Mesenchymal stem cell (in vitro differentiated cells and primary cell): ENCODE measurements around the gene AIDA.

Experiments used
- DNase-seq: peaks from one replicate; pipeline ENCODE4 v3.0.0-alpha.2; 2013
- H2AFZ ChIP-seq: one replicate; pipeline ENCODE4 v1.6.1; 2013; ENCODE audit warnings: low read depth, mild to moderate bottlenecking, control low read depth, inconsistent platforms, low read length, moderate library complexity
- H2AK5ac ChIP-seq: 2 replicates; pipeline ENCODE4 v1.6.1; 2013; ENCODE audit warnings: low read length, moderate library complexity, mild to moderate bottlenecking, inconsistent platforms; ENCODE audit not compliant: severe bottlenecking
- H2BK120ac ChIP-seq: one replicate; pipeline ENCODE4 v1.6.1; 2013; ENCODE audit warnings: low read depth, mild to moderate bottlenecking, inconsistent platforms, low read length, moderate library complexity
- H2BK12ac ChIP-seq, 2 experiments: one replicate each; pipeline ENCODE4 v1.6.1; 2013; ENCODE audit warnings: inconsistent platforms in 2 of 2, low read length in 2 of 2, mild to moderate bottlenecking in 2 of 2, moderate library complexity in 2 of 2, control low read depth in 1 of 2
- H2BK15ac ChIP-seq: one replicate; pipeline ENCODE4 v1.6.1; 2013; ENCODE audit warnings: mild to moderate bottlenecking, low read depth, inconsistent platforms; ENCODE audit not compliant: poor library complexity, severe bottlenecking
- H2BK5ac ChIP-seq: 2 replicates; pipeline ENCODE4 v1.6.1; 2013; ENCODE audit warnings: low read depth, mild to moderate bottlenecking, low read length, control low read depth, inconsistent platforms; ENCODE audit not compliant: poor library complexity, severe bottlenecking
- H3K14ac ChIP-seq, 2 experiments: one replicate each; pipeline ENCODE4 v1.6.1; 2013; ENCODE audit warnings: inconsistent platforms in 2 of 2, low read length in 2 of 2, control low read depth in 1 of 2, mild to moderate bottlenecking in 1 of 2, moderate library complexity in 1 of 2
- H3K18ac ChIP-seq, 2 experiments: one replicate each; pipeline ENCODE4 v1.6.1; 2013; ENCODE audit warnings: inconsistent platforms in 2 of 2, low read length in 2 of 2, control low read depth in 1 of 2, low read depth in 1 of 2, mild to moderate bottlenecking in 1 of 2
- H3K23ac ChIP-seq, 2 experiments: one replicate each; pipeline ENCODE4 v1.6.1; 2013; ENCODE audit warnings: inconsistent platforms in 2 of 2, low read length in 2 of 2, mild to moderate bottlenecking in 2 of 2, moderate library complexity in 2 of 2, control low read depth in 1 of 2
- H3K27ac ChIP-seq: 2 replicates; pipeline ENCODE4 v1.5.1; 2013; ENCODE audit warnings: mild to moderate bottlenecking, moderate library complexity, low read length, control low read depth, inconsistent platforms; ENCODE audit not compliant: poor library complexity, severe bottlenecking
- H3K27me3 ChIP-seq, 2 experiments: 2 replicates each; pipeline versions ENCODE4 v1.6.1 to v1.7.0; 2013; ENCODE audit warnings: low read length in 2 of 2, mild to moderate bottlenecking in 2 of 2, moderate library complexity in 2 of 2, control low read depth in 1 of 2, inconsistent platforms in 1 of 2; ENCODE audit not compliant: control insufficient read depth in 1 of 2, insufficient read depth in 1 of 2
- H3K36me3 ChIP-seq, 2 experiments: 2 replicates each; pipeline versions ENCODE4 v1.6.1 to v1.7.0; 2013; ENCODE audit warnings: low read length in 2 of 2, control low read depth in 1 of 2, inconsistent platforms in 1 of 2, low read depth in 1 of 2, mild to moderate bottlenecking in 1 of 2; ENCODE audit not compliant: insufficient read depth in 2 of 2, control insufficient read depth in 1 of 2
- H3K4ac ChIP-seq, 2 experiments: one replicate each; pipeline ENCODE4 v1.6.1; 2013; ENCODE audit warnings: inconsistent platforms in 2 of 2, low read length in 2 of 2, mild to moderate bottlenecking in 2 of 2, moderate library complexity in 2 of 2, control low read depth in 1 of 2, low read depth in 1 of 2
- H3K4me1 ChIP-seq: 2 replicates; pipeline ENCODE4 v1.6.1; 2013; ENCODE audit warnings: low read depth, low read length, control low read depth; ENCODE audit not compliant: control insufficient read depth, insufficient read depth
- H3K4me2 ChIP-seq: 2 replicates; pipeline ENCODE4 v1.6.1; 2013; ENCODE audit warnings: low read length, mild to moderate bottlenecking, inconsistent platforms; ENCODE audit not compliant: poor library complexity, severe bottlenecking
- H3K4me3 ChIP-seq, 2 experiments: 2 replicates each; pipeline versions ENCODE4 v1.5.1 to v1.7.0; 2013; ENCODE audit warnings: low read length in 2 of 2, mild to moderate bottlenecking in 2 of 2, control low read depth in 1 of 2, low read depth in 1 of 2; ENCODE audit not compliant: insufficient read depth in 1 of 2
- H3K79me1 ChIP-seq: replicated peaks from 2 replicates; pipeline ENCODE4 v1.6.1; 2013; ENCODE audit warnings: mild to moderate bottlenecking, control low read depth, low read length, inconsistent platforms; ENCODE audit not compliant: poor library complexity, severe bottlenecking
- H3K9ac ChIP-seq: 2 replicates; pipeline ENCODE4 v1.7.0; 2013; ENCODE audit warnings: mild to moderate bottlenecking, low read length, moderate library complexity
- H3K9me3 ChIP-seq: 2 replicates; pipeline ENCODE4 v1.7.0; 2013; ENCODE audit warnings: mild to moderate bottlenecking, low read length; ENCODE audit not compliant: control insufficient read depth
- H4K8ac ChIP-seq: one replicate; pipeline ENCODE4 v1.6.1; 2013; ENCODE audit warnings: inconsistent platforms, mild to moderate bottlenecking, low read length, moderate library complexity
- H4K91ac ChIP-seq: one replicate; pipeline ENCODE4 v1.6.1; 2013; ENCODE audit warnings: mild to moderate bottlenecking, low read length, inconsistent platforms
- WGBS: methylation state at CpG from one replicate; pipeline ENCODE4 v1.1.7; 2013; ENCODE audit warnings: mixed read lengths; 5-methylcytosine and 5-hydroxymethylcytosine counted together

AIDA gene

DNA sequence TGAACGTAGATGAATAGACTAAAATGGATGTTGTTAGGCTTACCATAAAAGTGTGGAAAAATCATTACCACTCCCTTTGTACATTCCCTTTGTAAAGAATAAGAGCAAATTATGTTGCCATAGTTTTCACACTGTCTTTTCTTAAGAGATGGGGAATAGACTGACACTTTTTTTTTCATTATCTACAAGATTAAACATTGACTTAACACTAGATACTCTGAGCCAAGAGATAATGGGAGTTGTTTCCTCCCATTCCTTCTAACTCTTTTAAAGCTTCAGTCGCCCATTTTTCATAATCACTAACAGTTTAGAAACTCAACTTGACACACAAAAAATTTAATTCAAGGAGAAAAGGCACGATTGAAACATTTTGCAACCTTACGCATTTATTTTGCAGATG lies 10.1 kb downstream of the AIDA start:
- Histone ChIP-seq H3K79me1 (peaks cover 12% of the 10 kb centered on the region), H2BK15ac (no peak overlapping the region), H2BK12ac (no peak overlapping the region), H3K27me3 (no peaks in the 10 kb centered on the region), H3K4me1 (no peaks in the 10 kb centered on the region), H3K14ac (no peak overlapping the region), H3K4ac (no peak overlapping the region), H4K91ac (no peak overlapping the region), H3K23ac (no peak overlapping the region), H3K4me3 (no peak overlapping the region), H3K36me3 (peaks cover 9 to 53% of the 10 kb centered on the region in 2 experiments), H3K9ac (no peak overlapping the region), H2BK120ac (no peak overlapping the region), H3K9me3 (peaks cover 4% of the 10 kb centered on the region), H3K4me2 (no peak overlapping the region), H2BK5ac (no peak overlapping the region), H3K27ac (no peak overlapping the region), H2AFZ (no peak overlapping the region), H2AK5ac (no peak overlapping the region), H3K18ac (no peak overlapping the region), H4K8ac (no peak overlapping the region)
- DNase-seq, result no peak
- whole genome bisulfite sequencing, result 100% methylated on average over 3 of the region's 4 CpGs

DNA sequence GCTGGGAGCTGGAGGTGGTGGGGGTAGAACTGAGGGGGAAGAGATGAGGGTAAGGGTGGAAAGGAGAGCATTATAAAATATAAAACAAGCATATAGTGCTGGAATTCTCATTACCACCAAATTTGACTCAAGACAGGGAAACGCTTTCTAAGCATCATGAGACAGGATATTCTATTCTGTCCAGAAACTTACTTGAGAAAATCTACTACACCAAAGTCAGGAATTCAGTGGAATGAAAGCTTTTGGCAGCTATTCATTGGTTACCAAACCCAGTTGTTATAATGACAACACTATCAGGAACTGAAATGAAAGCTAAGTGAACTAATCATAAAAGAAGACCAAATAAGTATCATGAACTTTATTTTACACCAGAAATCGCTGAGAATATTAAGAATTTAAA lies 14.5 kb downstream of the AIDA start:
- Histone ChIP-seq H2AFZ (no peak overlapping the region), H3K4me3 (no peak overlapping the region), H2BK15ac (no peak overlapping the region), H3K36me3 (peaks cover 11 to 66% of the 10 kb centered on the region in 2 experiments), H3K14ac (no peak overlapping the region), H2AK5ac (no peak overlapping the region), H2BK120ac (no peak overlapping the region), H3K27me3 (no peaks in the 10 kb centered on the region), H3K23ac (no peak overlapping the region), H3K9ac (peak overlapping the region; percentile 71), H3K27ac (no peak overlapping the region), H4K91ac (no peak overlapping the region), H4K8ac (no peak overlapping the region), H3K4me1 (no peaks in the 10 kb centered on the region), H3K18ac (no peak overlapping the region), H3K79me1 (peaks cover 14% of the 10 kb centered on the region), H3K9me3 (no peaks in the 10 kb centered on the region), H2BK5ac (no peak overlapping the region), H2BK12ac (no peak overlapping the region), H3K4me2 (no peak overlapping the region), H3K4ac (no peak overlapping the region)
- DNase-seq, result no peak
- WGBS, result 100% methylated on average over 1 of the region's 2 CpGs

DNA sequence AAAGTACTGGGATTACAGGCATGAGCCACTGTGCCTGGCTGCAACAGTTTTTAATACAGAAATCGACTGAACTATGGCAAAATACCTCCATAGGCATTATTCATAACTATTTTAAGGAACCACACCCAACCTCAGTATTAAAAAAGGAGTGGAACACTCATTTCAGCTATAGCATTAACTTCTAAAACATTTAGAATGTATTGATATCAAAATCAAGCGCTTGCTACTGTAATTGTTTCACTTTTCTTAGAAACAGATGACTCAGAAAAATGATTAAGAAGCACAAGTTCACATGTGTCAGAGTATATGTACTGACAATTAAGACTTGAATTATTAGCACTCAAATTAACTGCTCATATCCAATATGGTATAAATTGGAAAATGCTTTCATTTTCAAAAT lies 15.1 kb downstream of the AIDA start:
- no peaks in the 10 kb centered on the region for H3K9me3 ChIP-seq
- H3K36me3 ChIP-seq, result peaks cover 12 to 66% of the 10 kb centered on the region in 2 experiments
- no peak overlapping the region for H3K4me3 ChIP-seq
- peak overlapping the region; percentile 71 for H3K9ac ChIP-seq
- H2AK5ac ChIP-seq, result no peak overlapping the region
- H3K79me1 ChIP-seq, result peaks cover 13% of the 10 kb centered on the region
- no peak overlapping the region for H3K18ac ChIP-seq
- H3K14ac ChIP-seq, result no peak overlapping the region
- no peak overlapping the region for H3K4ac ChIP-seq
- no CpG with 5 or more reads among the region's 2 CpGs for WGBS
- no peak for DNase-seq
- no peak overlapping the region for H4K91ac ChIP-seq
- H2BK12ac ChIP-seq, result no peak overlapping the region
- no peak overlapping the region for H2BK5ac ChIP-seq
- no peak overlapping the region for H2BK15ac ChIP-seq
- no peak overlapping the region for H2AFZ ChIP-seq
- no peaks in the 10 kb centered on the region for H3K27me3 ChIP-seq
- no peak overlapping the region for H4K8ac ChIP-seq
- no peak overlapping the region for H3K4me2 ChIP-seq
- H3K27ac ChIP-seq, result no peak overlapping the region
- H3K4me1 ChIP-seq, result no peaks in the 10 kb centered on the region
- no peak overlapping the region for H3K23ac ChIP-seq
- H2BK120ac ChIP-seq, result no peak overlapping the region

DNA sequence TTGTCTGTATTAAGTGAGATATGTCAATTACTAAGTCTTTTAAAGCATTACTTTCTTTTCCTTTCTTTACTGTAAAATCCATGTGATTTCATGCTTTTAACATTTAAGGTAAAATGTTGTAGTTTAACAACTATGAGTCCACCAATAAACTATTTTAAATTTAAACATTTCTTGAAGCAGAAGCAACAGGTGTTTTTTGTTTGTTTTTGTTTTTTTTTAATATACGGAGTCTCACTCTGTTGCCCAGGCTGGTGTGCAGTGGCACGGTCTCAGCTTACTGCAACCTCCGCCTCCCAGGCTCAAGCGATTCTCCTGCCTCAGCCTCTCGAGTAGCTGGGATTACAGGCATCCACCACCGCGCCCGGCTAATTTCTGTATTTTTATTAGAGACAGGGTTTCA lies 15.6 kb downstream of the AIDA start:
- H2BK120ac ChIP-seq, result no peak overlapping the region
- no peak overlapping the region for H3K4ac ChIP-seq
- H3K36me3 ChIP-seq, result peaks cover 14 to 66% of the 10 kb centered on the region in 2 experiments
- no peaks in the 10 kb centered on the region for H3K4me1 ChIP-seq
- no peak overlapping the region for H2AFZ ChIP-seq
- H3K9ac ChIP-seq, result no peak overlapping the region
- H3K27ac ChIP-seq, result no peak overlapping the region
- no peak overlapping the region for H4K8ac ChIP-seq
- peaks cover 15% of the 10 kb centered on the region for H3K79me1 ChIP-seq
- no peak overlapping the region for H3K4me2 ChIP-seq
- no peaks in the 10 kb centered on the region for H3K9me3 ChIP-seq
- no peak for DNase-seq
- no peak overlapping the region for H3K14ac ChIP-seq
- H4K91ac ChIP-seq, result no peak overlapping the region
- no peak overlapping the region for H3K18ac ChIP-seq
- no peak overlapping the region for H2BK15ac ChIP-seq
- H2BK12ac ChIP-seq, result no peak overlapping the region
- WGBS, result 93% methylated on average over 8 of the region's 8 CpGs
- no peaks in the 10 kb centered on the region for H3K27me3 ChIP-seq
- no peak overlapping the region for H2BK5ac ChIP-seq
- H3K4me3 ChIP-seq, result no peak overlapping the region
- H2AK5ac ChIP-seq, result no peak overlapping the region
- H3K23ac ChIP-seq, result no peak overlapping the region
